Brain microvascular endothelial cell (primary cell): ENCODE data around the gene ZBBX.

ENCODE experiments used
- DNase-seq: peaks from one replicate; pipeline ENCODE4 v3.0.0-alpha.2; 2020
- H3K27ac ChIP-seq: fragments of 250-450 bp; sonication (Bioruptor Pico); 2 replicates; pipeline ENCODE4 v1.5.1; 2020; ENCODE audit warnings: mild to moderate bottlenecking, moderate library complexity
- H3K27me3 ChIP-seq: fragments of 250-450 bp; sonication (Bioruptor Pico); replicated peaks from 2 replicates; pipeline ENCODE4 v1.5.1; 2020; ENCODE audit warnings: mild to moderate bottlenecking
- H3K36me3 ChIP-seq: fragments of 250-450 bp; sonication (Bioruptor Pico); replicated peaks from 2 replicates; pipeline ENCODE4 v1.5.1; 2020; ENCODE audit warnings: mild to moderate bottlenecking
- H3K4me3 ChIP-seq: 2 replicates; pipeline ENCODE4 v1.5.1; 2011; ENCODE audit warnings: low read depth, mild to moderate bottlenecking, control low read depth, low read length, moderate library complexity
- in situ Hi-C: cut with HindIII; loops from 2 replicates; pipeline ENCODE4 v1.10.0; 2017; ENCODE audit warnings: low sequenced_read_pairs, low pct_ligation_motif_present
- TF ChIP-seq, protein P1 (sequence below): IDR thresholded peaks from 2 replicates; pipeline ENCODE4 v1.5.1; 2011; ENCODE audit warnings: low read depth, mild to moderate bottlenecking, moderate library complexity, low read length, control low read depth, inconsistent platforms; ENCODE audit errors: missing control alignments

ZBBX gene

DNA sequence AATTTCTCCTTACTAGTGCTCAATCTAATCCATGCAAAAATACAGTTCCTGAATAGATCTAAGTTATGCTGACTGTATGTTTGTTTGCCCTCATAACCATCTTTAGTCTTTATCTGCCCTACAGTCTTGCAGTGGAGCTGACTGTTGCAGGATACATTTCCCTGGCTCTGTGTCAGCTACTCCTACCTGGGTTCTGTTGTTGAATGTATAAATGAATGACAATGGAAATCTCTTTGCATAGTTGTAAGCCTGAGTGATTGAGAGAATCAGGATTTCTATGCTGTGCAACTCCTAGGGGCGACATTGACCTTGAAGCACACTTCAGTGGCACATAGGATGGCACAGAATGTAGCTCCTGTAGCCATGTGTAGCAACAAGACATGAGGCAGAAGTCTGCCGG, 16.0 kb upstream of the ZBBX start:
- DNase-seq, result no peak
- H3K27ac ChIP-seq, result no peak overlapping the region
- no peaks in the 10 kb centered on the region for H3K27me3 ChIP-seq
- TF ChIP-seq, protein P1, sequence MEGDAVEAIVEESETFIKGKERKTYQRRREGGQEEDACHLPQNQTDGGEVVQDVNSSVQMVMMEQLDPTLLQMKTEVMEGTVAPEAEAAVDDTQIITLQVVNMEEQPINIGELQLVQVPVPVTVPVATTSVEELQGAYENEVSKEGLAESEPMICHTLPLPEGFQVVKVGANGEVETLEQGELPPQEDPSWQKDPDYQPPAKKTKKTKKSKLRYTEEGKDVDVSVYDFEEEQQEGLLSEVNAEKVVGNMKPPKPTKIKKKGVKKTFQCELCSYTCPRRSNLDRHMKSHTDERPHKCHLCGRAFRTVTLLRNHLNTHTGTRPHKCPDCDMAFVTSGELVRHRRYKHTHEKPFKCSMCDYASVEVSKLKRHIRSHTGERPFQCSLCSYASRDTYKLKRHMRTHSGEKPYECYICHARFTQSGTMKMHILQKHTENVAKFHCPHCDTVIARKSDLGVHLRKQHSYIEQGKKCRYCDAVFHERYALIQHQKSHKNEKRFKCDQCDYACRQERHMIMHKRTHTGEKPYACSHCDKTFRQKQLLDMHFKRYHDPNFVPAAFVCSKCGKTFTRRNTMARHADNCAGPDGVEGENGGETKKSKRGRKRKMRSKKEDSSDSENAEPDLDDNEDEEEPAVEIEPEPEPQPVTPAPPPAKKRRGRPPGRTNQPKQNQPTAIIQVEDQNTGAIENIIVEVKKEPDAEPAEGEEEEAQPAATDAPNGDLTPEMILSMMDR, result no peak
- no peak overlapping the region for H3K4me3 ChIP-seq
- no peaks in the 10 kb centered on the region for H3K36me3 ChIP-seq
- in situ Hi-C loops, result no loop called here

DNA sequence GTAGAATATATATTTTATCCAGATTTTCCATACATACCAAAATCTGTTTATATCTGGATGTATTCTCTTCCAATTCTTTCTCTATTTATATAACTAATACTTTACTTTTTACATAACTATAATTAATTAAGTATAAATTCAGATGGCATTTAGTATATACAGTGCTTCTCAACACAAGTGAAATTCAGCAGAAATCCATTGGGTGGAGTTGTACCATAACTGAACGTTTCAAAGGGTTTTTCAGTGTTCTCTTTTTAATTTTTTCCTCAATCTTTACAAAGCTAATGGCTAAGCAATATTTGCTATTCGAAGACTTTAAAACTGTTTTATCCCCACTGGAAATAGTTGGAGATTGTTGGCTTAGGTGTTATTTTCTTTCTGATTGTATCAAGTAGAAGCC, 13.9 kb upstream of the ZBBX start:
- no peak for DNase-seq
- no peaks in the 10 kb centered on the region for H3K27me3 ChIP-seq
- no peak overlapping the region for H3K4me3 ChIP-seq
- in situ Hi-C loops, result no loop called here
- no peak overlapping the region for H3K27ac ChIP-seq
- H3K36me3 ChIP-seq, result no peaks in the 10 kb centered on the region
- TF ChIP-seq, protein P1, result no peak

DNA sequence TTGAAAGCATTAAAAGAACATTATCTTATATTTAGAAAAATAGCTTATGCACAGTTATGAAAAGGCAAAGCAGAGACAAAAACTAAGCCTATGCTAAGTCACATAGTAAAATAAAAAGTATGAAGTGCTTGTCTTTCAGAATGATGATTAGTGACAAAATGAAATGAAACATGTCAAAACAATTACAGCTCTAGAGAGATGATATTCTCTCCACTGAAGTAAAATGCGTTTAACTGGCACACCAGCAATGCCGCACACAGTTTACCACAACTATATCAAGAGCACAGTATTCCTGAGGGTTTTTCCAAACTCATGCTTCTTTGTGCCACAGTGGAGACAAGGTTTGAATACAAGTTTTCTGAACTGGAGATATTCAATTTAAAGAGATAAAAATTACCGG, 2.1 kb upstream of the ZBBX start:
- in situ Hi-C loops, result no loop called here
- H3K27ac ChIP-seq, result no peak overlapping the region
- no peaks in the 10 kb centered on the region for H3K36me3 ChIP-seq
- DNase-seq, result no peak
- no peaks in the 10 kb centered on the region for H3K27me3 ChIP-seq
- TF ChIP-seq, protein P1, result no peak
- no peak overlapping the region for H3K4me3 ChIP-seq

DNA sequence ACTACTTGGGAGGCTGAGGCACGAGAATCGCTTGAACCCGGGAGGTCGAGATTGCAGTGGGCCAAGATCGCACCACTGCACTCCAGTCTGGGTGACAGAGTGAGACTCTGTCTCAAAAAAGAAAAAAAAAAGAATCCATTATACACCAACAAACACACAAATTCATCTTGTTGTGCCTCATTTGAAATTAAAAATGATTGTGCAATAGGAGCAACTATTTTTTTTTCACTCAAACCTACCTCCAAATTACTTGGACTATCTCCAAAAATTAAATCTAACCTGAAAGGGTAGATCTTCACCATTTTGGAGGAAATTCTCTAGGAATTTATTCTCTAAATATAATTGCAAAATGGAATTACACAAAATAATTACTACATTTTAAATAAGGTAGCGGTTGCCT, 4.6 kb downstream of the ZBBX start:
- Histone ChIP-seq H3K36me3 (no peaks in the 10 kb centered on the region), H3K27ac (no peak overlapping the region), H3K27me3 (no peaks in the 10 kb centered on the region), H3K4me3 (no peak overlapping the region)
- in situ Hi-C loops, result no loop called here
- TF ChIP-seq, protein P1, result no peak
- no peak for DNase-seq

DNA sequence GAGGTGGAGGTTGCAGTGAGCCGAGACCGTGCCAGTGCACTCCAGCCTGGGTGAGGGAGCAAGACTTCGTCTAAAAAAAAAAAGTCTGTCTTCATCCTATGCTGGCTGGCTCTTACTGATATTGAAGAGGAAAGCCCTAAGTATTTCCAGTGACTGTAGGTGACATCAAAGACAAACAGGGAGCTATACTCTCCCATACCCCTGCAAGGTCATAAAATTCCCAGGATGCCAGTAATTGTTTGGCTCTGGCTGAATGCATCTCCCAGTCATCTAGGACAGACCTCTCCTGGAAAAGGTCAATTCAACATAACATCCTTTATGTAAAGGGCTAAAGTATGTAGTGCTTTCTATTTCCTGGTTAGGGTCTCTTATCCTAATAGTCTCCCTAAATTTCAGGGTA, 8.0 kb downstream of the ZBBX start:
- Histone ChIP-seq H3K36me3 (no peaks in the 10 kb centered on the region), H3K4me3 (no peak overlapping the region), H3K27me3 (no peaks in the 10 kb centered on the region), H3K27ac (no peak overlapping the region)
- in situ Hi-C loops, result no loop called here
- TF ChIP-seq, protein P1, result no peak
- no peak for DNase-seq

DNA sequence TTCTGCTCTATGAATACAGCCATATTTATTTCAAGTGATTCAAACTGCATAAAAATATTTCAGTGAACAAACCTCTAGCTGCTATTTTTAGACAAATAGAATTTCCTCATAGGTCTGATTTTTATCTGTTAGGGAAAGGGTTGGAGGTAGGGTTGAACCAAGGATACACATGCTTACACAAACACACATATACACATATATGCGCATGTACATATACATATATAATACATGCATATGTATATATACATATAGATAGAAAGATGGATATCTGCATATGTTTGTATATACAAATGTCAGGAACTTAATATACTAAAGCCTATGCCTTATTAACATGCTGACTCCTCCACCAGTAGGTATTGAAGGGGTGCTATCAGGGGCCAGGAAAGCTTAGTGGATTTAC, 18.1 kb downstream of the ZBBX start:
- DNase-seq, result no peak
- Histone ChIP-seq H3K27ac (no peak overlapping the region), H3K36me3 (no peaks in the 10 kb centered on the region), H3K4me3 (no peak overlapping the region), H3K27me3 (no peaks in the 10 kb centered on the region)
- TF ChIP-seq, protein P1, result no peak
- in situ Hi-C loops, result no loop called here
